BLaER1 treated with 17β-estradiol and CSF1 and Interleukin-3, amounts not matched to agents 10 nM and 100 nM (cell line): ENCODE data around the gene NEMP2.
"Not testable (repeated sequence)": the region's sequence is repeated elsewhere in the genome, so short reads cannot be mapped to it uniquely, and the experiment has no call there.

Source experiments
- H3K27ac ChIP-seq, 11 experiments: shearing (Covaris generic); formaldehyde crosslinking; 2 replicates each; pipeline ENCODE4 v1.8.1; 2022
- H3K27me3 ChIP-seq, 11 experiments: shearing (Covaris generic); formaldehyde crosslinking; 2 replicates each; pipeline ENCODE4 v1.8.1; 2022
- H3K36me3 ChIP-seq, 11 experiments: shearing (Covaris generic); formaldehyde crosslinking; 2 replicates each; pipeline ENCODE4 v1.8.1; 2022
- H3K4me1 ChIP-seq, 10 experiments: shearing (Covaris generic); formaldehyde crosslinking; 2 replicates each; pipeline ENCODE4 v1.8.1; 2022
- H3K4me2 ChIP-seq, 11 experiments: shearing (Covaris generic); formaldehyde crosslinking; 2 replicates each; pipeline ENCODE4 v1.8.1; 2022
- H3K4me3 ChIP-seq, 10 experiments: shearing (Covaris generic); formaldehyde crosslinking; 2 replicates each; pipeline ENCODE4 v1.8.1; 2022
- H3K9ac ChIP-seq, 11 experiments: shearing (Covaris generic); formaldehyde crosslinking; 2 replicates each; pipeline ENCODE4 v1.8.1; 2022
- H3K9me3 ChIP-seq, 11 experiments: shearing (Covaris generic); formaldehyde crosslinking; replicated peaks in 1 of 11; 2 replicates each; pipeline ENCODE4 v1.8.1; 2022
- H4K20me1 ChIP-seq, 11 experiments: shearing (Covaris generic); formaldehyde crosslinking; 2 replicates each; pipeline ENCODE4 v1.8.1; 2022
- Cebpa-rat ChIP-seq, 11 experiments: shearing (Covaris generic); IDR thresholded peaks; 2 replicates each; pipeline ENCODE4 v1.8.1; 2022

Gene NEMP2

GRCh38 chr2:190500054-190500502, 34.4 kb downstream of the NEMP2 start:
- TF ChIP-seq Cebpa-rat (IDR thresholded peaks at IDR 0.05), result no peak

GRCh38 chr2:190499273-190499672, 35.2 kb downstream of the NEMP2 start:
- no peaks in the 10 kb centered on the region for H3K4me1 ChIP-seq
- H3K4me2 ChIP-seq, result no peak overlapping the region
- H3K9me3 ChIP-seq, result peaks cover 0 to 7% (median 0%) of the 10 kb centered on the region in 11 experiments; a peak in 1 of 22 replicates
- no peaks in the 10 kb centered on the region for H4K20me1 ChIP-seq
- no peaks in the 10 kb centered on the region for H3K27me3 ChIP-seq
- H3K4me3 ChIP-seq, result no peak overlapping the region
- peaks cover 25 to 60% (median 44%) of the 10 kb centered on the region in 11 experiments for H3K36me3 ChIP-seq
- TF ChIP-seq Cebpa-rat (IDR thresholded peaks at IDR 0.05), result no peak
- no peak overlapping the region for H3K27ac ChIP-seq
- no peak overlapping the region for H3K9ac ChIP-seq

More at GRCh38 chr2:190500054-190500502, 34.4 kb downstream of the NEMP2 start:
- Histone ChIP-seq H3K9me3 (no peaks in the 10 kb centered on the region), H3K27ac (no peak overlapping the region), H4K20me1 (no peaks in the 10 kb centered on the region), H3K4me2 (no peak overlapping the region), H3K36me3 (peaks cover 32 to 68% (median 48%) of the 10 kb centered on the region in 11 experiments), H3K4me1 (no peaks in the 10 kb centered on the region), H3K27me3 (no peaks in the 10 kb centered on the region), H3K4me3 (no peak overlapping the region), H3K9ac (no peak overlapping the region)

GRCh38 chr2:190497428-190497827, 37.1 kb downstream of the NEMP2 start:
- peaks cover 6 to 18% (median 10%) of the 10 kb centered on the region in 11 experiments; a peak in 21 of 22 replicates for H3K9me3 ChIP-seq

GRCh38 chr2:190494600-190495227, 39.8 kb downstream of the NEMP2 start:
- H3K27ac ChIP-seq, H3K4me3 ChIP-seq, H3K4me1 ChIP-seq, H4K20me1 ChIP-seq, H3K4me2 ChIP-seq, H3K27me3 ChIP-seq, H3K9ac ChIP-seq: not testable (repeated sequence)
- Histone ChIP-seq H3K36me3 (peaks cover 26 to 56% (median 40%) of the 10 kb centered on the region in 11 experiments), H3K9me3 (peaks cover 19 to 30% (median 24%) of the 10 kb centered on the region in 11 experiments; a peak in 21 of 22 replicates)

More at GRCh38 chr2:190497428-190497827, 37.1 kb downstream of the NEMP2 start:
- Histone ChIP-seq H3K4me1 (no peaks in the 10 kb centered on the region), H3K4me2 (no peak overlapping the region), H3K36me3 (peaks cover 14 to 48% (median 35%) of the 10 kb centered on the region in 11 experiments; a peak in 19 of 22 replicates), H3K27ac (no peak overlapping the region), H3K9ac (no peak overlapping the region), H4K20me1 (no peaks in the 10 kb centered on the region), H3K27me3 (no peaks in the 10 kb centered on the region), H3K4me3 (no peak overlapping the region)
- no peak for TF ChIP-seq Cebpa-rat (IDR thresholded peaks at IDR 0.05)

- Histone ChIP-seq H3K9ac (no peak overlapping the region), H3K36me3 (peaks cover 35 to 64% (median 47%) of the 10 kb centered on the region in 11 experiments), H3K4me3 (no peak overlapping the region), H3K4me1 (no peaks in the 10 kb centered on the region), H3K4me2 (no peak overlapping the region), H3K27ac (no peak overlapping the region), H4K20me1 (no peaks in the 10 kb centered on the region), H3K9me3 (peaks cover 19 to 30% (median 24%) of the 10 kb centered on the region in 11 experiments; a peak in 21 of 22 replicates), H3K27me3 (no peaks in the 10 kb centered on the region)
- no peak for TF ChIP-seq Cebpa-rat (IDR thresholded peaks at IDR 0.05)
Observed at GRCh38 chr2:190493095-190493494, 41.4 kb downstream of the NEMP2 start.

- no peak for TF ChIP-seq Cebpa-rat (IDR thresholded peaks at IDR 0.05)
- Histone ChIP-seq H3K4me2 (no peak overlapping the region), H3K36me3 (peaks cover 35 to 58% (median 44%) of the 10 kb centered on the region in 11 experiments), H4K20me1 (no peaks in the 10 kb centered on the region), H3K27me3 (no peaks in the 10 kb centered on the region), H3K27ac (no peak overlapping the region), H3K4me3 (no peak overlapping the region), H3K4me1 (no peaks in the 10 kb centered on the region), H3K9me3 (peaks cover 19 to 30% (median 24%) of the 10 kb centered on the region in 11 experiments; a peak in 21 of 22 replicates), H3K9ac (no peak overlapping the region)
Observed at GRCh38 chr2:190490502-190490901, 44.0 kb downstream of the NEMP2 start.

GRCh38 chr2:190489475-190489874, 45.0 kb downstream of the NEMP2 start:
- Histone ChIP-seq H3K36me3 (peaks cover 35 to 57% (median 44%) of the 10 kb centered on the region in 11 experiments), H3K27ac (no peak overlapping the region), H4K20me1 (no peaks in the 10 kb centered on the region), H3K9ac (no peak overlapping the region), H3K4me2 (no peak overlapping the region), H3K9me3 (peaks cover 19 to 30% (median 24%) of the 10 kb centered on the region in 11 experiments; a peak in 21 of 22 replicates), H3K4me3 (no peak overlapping the region), H3K4me1 (no peaks in the 10 kb centered on the region), H3K27me3 (no peaks in the 10 kb centered on the region)
- no peak for TF ChIP-seq Cebpa-rat (IDR thresholded peaks at IDR 0.05)

- peaks cover 35 to 54% (median 44%) of the 10 kb centered on the region in 11 experiments for H3K36me3 ChIP-seq
Observed at GRCh38 chr2:190488516-190489233, 45.8 kb downstream of the NEMP2 start.

GRCh38 chr2:190486037-190486623, 48.4 kb downstream of the NEMP2 start:
- Histone ChIP-seq H3K27ac (no peak overlapping the region), H3K4me1 (no peaks in the 10 kb centered on the region), H3K4me2 (no peak overlapping the region), H3K9me3 (peaks cover under 1 to 7% (median 1%) of the 10 kb centered on the region in 11 experiments; a peak in 15 of 22 replicates), H3K4me3 (no peak overlapping the region), H4K20me1 (no peaks in the 10 kb centered on the region), H3K36me3 (peaks cover 18 to 31% (median 29%) of the 10 kb centered on the region in 11 experiments; a peak in 21 of 22 replicates), H3K9ac (no peak overlapping the region), H3K27me3 (no peaks in the 10 kb centered on the region)
- TF ChIP-seq Cebpa-rat (IDR thresholded peaks at IDR 0.05), result no peak

More at GRCh38 chr2:190488516-190489233, 45.8 kb downstream of the NEMP2 start:
- H3K9ac ChIP-seq, result no peak overlapping the region
- no peak overlapping the region for H3K4me3 ChIP-seq
- no peak for TF ChIP-seq Cebpa-rat (IDR thresholded peaks at IDR 0.05)
- H3K9me3 ChIP-seq, result peaks cover 19 to 30% (median 23%) of the 10 kb centered on the region in 11 experiments; a peak in 21 of 22 replicates
- no peaks in the 10 kb centered on the region for H3K4me1 ChIP-seq
- H4K20me1 ChIP-seq, result no peaks in the 10 kb centered on the region
- no peak overlapping the region for H3K4me2 ChIP-seq
- H3K27ac ChIP-seq, result no peak overlapping the region
- no peaks in the 10 kb centered on the region for H3K27me3 ChIP-seq
